ENCODE data around the gene ARHGAP22.
"Not testable (repeated sequence)": the region's sequence is repeated elsewhere in the genome, so short reads cannot be mapped to it uniquely, and the experiment has no call there.

ARHGAP22 gene

GRCh38 chr10:48446785-48447184 is 158.1 kb downstream of the ARHGAP22 start:
- DNase-seq: no peak

DNA sequence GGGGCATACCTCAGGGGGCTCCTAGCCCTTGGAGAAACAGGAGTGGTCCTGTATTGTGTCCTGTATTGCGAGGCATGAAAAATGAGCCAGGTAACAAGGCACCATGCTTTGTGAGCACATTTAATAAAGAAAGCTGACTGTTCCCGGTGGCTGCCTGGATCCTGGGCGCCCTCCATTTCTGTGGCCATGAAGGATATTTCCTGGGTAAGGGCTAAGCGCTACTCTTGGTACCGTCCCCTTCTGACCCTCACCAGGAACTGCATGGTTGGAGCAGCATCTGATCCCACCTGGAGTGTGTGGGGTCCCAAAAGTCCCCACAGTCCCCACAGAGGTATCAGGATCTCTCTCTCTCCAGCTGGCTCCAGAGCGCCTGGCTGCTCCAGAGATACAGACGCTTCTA is 158.9 kb downstream of the ARHGAP22 start:
- no peak for DNase-seq

GRCh38 chr10:48444861-48445841 is 159.7 kb downstream of the ARHGAP22 start:
- peak; percentile 16 for DNase-seq

DNA sequence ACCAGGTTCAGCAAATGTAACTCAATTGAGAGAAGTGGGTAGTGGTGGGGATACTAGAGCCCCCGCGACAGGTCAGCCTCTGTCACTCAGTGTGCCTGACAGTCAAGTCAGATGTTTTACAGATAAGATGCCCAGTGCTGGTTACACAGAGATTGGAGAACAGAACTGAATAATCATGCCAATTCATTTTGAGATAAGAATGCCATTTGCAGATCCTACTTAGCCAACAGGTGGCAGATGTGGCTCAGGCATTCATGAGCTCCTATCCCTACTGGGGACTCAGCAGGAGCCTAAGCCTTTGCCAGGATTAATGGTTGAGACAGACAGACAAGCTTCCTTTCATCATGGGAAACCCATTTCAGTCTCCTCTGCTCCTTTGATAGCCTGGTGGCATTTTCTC is 160.6 kb downstream of the ARHGAP22 start:
- no peak for DNase-seq

- DNase-seq: no peak
These were observed 162.1 kb downstream of the ARHGAP22 start for GRCh38 chr10:48442809-48443177.

DNA sequence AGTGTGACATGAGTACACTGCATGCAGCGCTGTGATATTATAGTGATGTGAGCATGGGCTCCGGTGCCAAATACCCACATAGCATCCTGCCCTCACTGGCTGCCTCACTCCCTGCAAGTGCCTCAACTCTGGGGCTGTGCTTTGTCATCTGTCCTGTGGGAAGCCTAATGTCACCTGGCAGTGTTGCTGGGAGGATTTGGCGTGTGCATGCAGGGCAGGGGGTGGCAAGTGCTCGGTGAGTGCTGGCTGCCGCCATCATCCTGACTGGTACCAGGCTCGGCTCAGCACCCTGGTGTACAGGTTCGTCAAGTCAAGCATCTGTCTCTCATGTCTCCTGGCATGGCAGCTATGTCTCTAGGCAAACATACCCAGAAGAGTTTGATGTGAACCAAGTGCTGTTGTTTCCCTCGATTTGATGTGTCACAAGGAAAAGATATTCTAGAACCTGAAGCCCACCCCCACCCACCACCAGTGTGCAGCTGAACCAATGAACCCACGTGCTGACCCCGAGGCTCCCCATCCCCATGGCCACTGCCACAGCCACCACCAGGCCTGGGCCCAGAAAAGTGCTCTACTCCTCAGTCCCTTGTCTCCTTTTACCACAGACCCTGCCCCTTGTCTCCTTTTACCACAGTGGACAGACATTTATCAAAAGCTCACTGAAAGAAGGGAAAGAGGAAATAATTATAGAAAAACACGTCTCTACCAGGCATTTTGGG is 162.6 kb downstream of the ARHGAP22 start:
- DNase-seq: no peak

DNA sequence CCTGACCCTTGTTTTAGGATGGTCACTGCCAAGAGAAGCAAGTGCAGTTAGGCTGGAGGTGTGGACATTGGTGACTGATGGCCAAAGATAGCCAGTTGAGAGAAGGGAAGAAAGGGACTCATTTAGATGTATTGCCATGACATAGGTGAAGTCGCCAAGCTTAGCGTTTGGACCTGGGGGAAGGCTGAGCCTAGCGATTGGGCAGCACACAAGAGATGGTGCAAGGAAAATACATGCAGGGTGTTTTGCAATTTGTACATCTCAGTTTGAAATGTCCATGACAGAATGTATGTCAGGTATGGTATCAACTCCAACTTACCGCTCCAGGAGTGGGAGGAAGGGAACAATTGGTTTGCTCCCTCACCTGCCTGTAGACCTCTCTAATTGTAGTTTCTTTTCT is 164.1 kb downstream of the ARHGAP22 start:
- no peak for DNase-seq

- DNase-seq: no peak
These were observed 165.3 kb downstream of the ARHGAP22 start for GRCh38 chr10:48439581-48440041.

- DNase-seq: no peak
These were observed 165.8 kb downstream of the ARHGAP22 start for GRCh38 chr10:48439031-48439430.

GRCh38 chr10:48437546-48437945 is 167.3 kb downstream of the ARHGAP22 start:
- DNase-seq: no peak

DNA sequence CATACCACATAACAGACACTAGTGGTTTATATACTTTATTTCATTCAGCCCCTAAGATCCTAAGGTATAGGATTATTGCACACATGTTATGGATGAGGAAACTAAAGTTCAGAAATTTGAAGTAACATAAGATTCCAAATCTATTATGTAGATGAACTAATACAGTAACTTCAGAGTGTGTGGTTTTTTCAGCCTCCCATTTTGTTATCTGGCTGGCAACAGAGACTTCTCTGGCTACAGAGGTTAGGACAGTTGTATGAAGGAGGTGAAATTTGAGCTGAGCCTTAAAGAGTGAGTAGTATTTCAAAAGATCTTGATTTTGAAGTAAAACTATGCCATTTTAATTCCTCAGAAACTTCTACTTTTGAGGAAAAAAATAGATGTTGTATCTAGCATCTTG is 173.0 kb downstream of the ARHGAP22 start:
- no peak for DNase-seq

GRCh38 chr10:48430402-48430993 is 174.4 kb downstream of the ARHGAP22 start:
- no peak for DNase-seq

- DNase-seq: no peak
These were observed 175.6 kb downstream of the ARHGAP22 start for GRCh38 chr10:48429309-48429708.

DNA sequence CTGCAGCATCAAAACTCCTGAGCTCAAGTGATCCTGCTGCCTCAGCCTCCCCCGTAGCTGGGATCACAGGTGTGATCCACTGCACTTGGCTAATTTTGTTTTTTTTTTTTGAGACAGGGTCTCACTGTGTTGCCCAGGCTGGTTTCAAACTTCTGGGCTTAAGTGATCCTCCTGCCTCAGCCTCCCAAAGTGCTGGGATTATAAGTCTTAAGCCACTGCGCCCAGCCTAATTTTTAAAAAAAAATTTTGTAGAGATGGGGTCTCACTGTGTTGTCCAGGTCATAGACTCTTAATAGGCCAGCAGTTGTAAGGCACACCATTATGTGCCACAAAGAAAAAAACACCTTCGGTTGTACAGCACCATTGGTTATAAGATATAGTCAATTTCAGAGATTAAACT is 176.0 kb downstream of the ARHGAP22 start:
- DNase-seq: no peak

DNA sequence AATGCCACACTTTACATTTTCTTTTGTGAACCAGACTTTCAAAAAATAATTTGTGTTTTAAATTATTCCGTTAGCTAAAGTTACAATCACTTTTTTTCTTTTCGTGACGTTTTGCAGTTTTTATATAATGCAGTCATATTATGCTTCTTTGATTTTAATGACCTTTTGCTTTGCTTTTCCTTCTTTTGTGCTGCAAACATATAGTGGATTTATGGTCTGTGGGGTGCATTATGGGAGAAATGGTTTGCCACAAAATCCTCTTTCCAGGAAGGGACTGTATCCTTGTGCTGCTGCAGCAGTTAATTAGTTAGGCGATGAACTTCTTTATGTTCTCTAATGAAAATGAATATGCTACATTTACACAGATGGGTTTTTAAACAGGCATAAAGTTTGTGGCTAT is 181.0 kb downstream of the ARHGAP22 start:
- DNase-seq: no peak

DNA sequence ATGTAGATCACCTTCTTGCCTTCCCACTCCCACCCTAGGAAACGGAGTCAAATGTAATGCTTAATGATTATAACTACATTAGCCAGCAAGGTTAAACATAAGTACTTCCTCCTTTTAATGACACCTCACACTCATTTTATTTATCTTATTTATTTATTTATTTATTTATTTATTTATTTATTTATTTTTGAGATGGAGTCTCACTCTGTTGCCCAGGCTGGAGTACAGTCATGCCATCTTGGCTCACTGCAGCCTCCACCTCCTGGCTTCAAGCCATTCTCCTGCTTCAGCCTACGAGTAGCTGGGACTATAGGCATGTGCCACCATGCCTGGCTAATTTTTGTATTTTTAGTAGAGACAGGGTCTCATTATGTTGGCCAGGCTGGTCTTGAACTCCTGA is 183.0 kb downstream of the ARHGAP22 start:
- not testable (repeated sequence) for DNase-seq

- no peak for DNase-seq
These were observed 185.2 kb downstream of the ARHGAP22 start for GRCh38 chr10:48419714-48420113.

GRCh38 chr10:48418189-48418788 is 186.6 kb downstream of the ARHGAP22 start:
- no peak for DNase-seq

DNA sequence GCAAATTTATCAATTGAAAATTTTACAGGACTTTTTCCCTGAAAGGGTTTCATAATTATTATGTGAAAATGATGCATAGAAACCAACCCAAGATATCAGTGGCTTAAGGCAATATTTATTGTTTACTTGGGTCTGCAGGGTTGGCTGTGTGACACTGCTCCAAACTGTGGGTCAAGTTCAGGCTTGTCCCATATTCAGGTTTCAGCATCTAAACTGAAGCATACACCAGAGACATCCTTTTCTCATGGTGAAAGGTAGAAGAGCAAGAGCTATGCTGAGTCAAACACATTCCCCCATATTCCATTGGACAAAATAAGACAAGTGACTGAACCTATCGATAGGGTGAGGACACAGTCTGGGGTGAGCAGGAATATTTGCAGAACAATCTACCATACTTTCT is 187.5 kb downstream of the ARHGAP22 start:
- DNase-seq: no peak

GRCh38 chr10:48416584-48417232 is 188.2 kb downstream of the ARHGAP22 start:
- DNase-seq: no peak

- DNase-seq: no peak
These were observed 190.1 kb downstream of the ARHGAP22 start for GRCh38 chr10:48414778-48415177.

DNA sequence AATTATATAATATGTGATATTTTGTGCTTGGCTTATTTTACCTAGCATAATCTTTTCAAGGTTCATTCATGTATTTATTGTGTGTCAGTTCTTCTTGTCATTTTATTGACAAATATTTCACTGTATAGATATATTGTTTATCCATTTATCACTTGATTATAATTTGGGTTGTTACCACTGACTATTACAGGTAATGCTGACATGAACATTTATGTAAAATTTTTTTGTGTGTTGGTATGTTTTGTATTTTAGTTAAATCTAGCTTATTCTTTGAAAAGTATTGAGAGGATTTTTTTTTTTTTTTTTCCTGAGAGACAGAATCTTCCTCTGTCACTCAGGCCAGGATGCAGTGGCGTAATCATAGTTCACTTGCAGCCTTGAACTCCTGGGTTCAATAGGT is 190.7 kb downstream of the ARHGAP22 start:
- no peak for DNase-seq

GRCh38 chr10:48412933-48413332 is 191.9 kb downstream of the ARHGAP22 start:
- DNase-seq: no peak
